HG02588 (cell line): ENCODE data around the gene RSAD2.

ENCODE experiments used
- ATAC-seq: cut with Tn5 transposase; IDR thresholded peaks from one replicate; pipeline ENCODE4 v1.9.1; 2021; ENCODE audit warnings: mild to moderate bottlenecking, moderate library complexity; ENCODE audit not compliant: unreplicated experiment

RSAD2 gene

GRCh38 chr2:6863792-6864191 lies 13.8 kb upstream of the RSAD2 start:
- ATAC-seq: no peak

- no peak for ATAC-seq
Observed at GRCh38 chr2:6864231-6864754, 13.3 kb upstream of the RSAD2 start.

- peak; percentile 23 for ATAC-seq
Observed at GRCh38 chr2:6864923-6865345, 12.6 kb upstream of the RSAD2 start.

GRCh38 chr2:6865346-6866274 lies 12.0 kb upstream of the RSAD2 start, which contains the start of gene CMPK2:
Gene CMPK2 (minus strand): TSS chr2:6865907. CDS start chr2:6865696, 211 bp downstream.
- ATAC-seq: peak; percentile 70

GRCh38 chr2:6866275-6866671 lies 11.3 kb upstream of the RSAD2 start:
- ATAC-seq: peak; percentile 32

- ATAC-seq: no peak
Observed at GRCh38 chr2:6866982-6867381, 10.6 kb upstream of the RSAD2 start.

- peak; percentile 71 for ATAC-seq
Observed at GRCh38 chr2:6872394-6872793, 5.2 kb upstream of the RSAD2 start.

- no peak for ATAC-seq
Observed at GRCh38 chr2:6874032-6874431, 3.5 kb upstream of the RSAD2 start.

- no peak for ATAC-seq
Observed at GRCh38 chr2:6876309-6876708, 1.3 kb upstream of the RSAD2 start.

- no peak for ATAC-seq
Observed at GRCh38 chr2:6878549-6878948, 972 bp downstream of the RSAD2 start.

GRCh38 chr2:6879011-6879410 lies 1.4 kb downstream of the RSAD2 start:
- no peak for ATAC-seq

- ATAC-seq: no peak
Observed at GRCh38 chr2:6880200-6880733, 2.7 kb downstream of the RSAD2 start.

GRCh38 chr2:6881046-6881445 lies 3.5 kb downstream of the RSAD2 start:
- no peak for ATAC-seq

- no peak for ATAC-seq
Observed at GRCh38 chr2:6881516-6881915, 3.9 kb downstream of the RSAD2 start.

- no peak for ATAC-seq
Observed at GRCh38 chr2:6883448-6884122, 6.0 kb downstream of the RSAD2 start.

GRCh38 chr2:6885551-6885950 lies 8.0 kb downstream of the RSAD2 start:
- ATAC-seq: no peak

GRCh38 chr2:6885968-6886367 lies 8.4 kb downstream of the RSAD2 start:
- no peak for ATAC-seq

- ATAC-seq: no peak
Observed at GRCh38 chr2:6887751-6888192, 10.2 kb downstream of the RSAD2 start.

GRCh38 chr2:6888724-6889123 lies 11.1 kb downstream of the RSAD2 start:
- ATAC-seq: no peak

- ATAC-seq: no peak
Observed at GRCh38 chr2:6893876-6894482, 16.4 kb downstream of the RSAD2 start.
